DLD1 (cell line): ENCODE measurements around the gene SORD.
"Not testable (repeated sequence)": the region's sequence is repeated elsewhere in the genome, so short reads cannot be mapped to it uniquely, and the experiment has no call there.

Experiments used
- in situ Hi-C: cut with HindIII; loops from 2 replicates; pipeline ENCODE4 v1.10.0; 2017; ENCODE audit warnings: low sequenced_read_pairs

Gene SORD

DNA sequence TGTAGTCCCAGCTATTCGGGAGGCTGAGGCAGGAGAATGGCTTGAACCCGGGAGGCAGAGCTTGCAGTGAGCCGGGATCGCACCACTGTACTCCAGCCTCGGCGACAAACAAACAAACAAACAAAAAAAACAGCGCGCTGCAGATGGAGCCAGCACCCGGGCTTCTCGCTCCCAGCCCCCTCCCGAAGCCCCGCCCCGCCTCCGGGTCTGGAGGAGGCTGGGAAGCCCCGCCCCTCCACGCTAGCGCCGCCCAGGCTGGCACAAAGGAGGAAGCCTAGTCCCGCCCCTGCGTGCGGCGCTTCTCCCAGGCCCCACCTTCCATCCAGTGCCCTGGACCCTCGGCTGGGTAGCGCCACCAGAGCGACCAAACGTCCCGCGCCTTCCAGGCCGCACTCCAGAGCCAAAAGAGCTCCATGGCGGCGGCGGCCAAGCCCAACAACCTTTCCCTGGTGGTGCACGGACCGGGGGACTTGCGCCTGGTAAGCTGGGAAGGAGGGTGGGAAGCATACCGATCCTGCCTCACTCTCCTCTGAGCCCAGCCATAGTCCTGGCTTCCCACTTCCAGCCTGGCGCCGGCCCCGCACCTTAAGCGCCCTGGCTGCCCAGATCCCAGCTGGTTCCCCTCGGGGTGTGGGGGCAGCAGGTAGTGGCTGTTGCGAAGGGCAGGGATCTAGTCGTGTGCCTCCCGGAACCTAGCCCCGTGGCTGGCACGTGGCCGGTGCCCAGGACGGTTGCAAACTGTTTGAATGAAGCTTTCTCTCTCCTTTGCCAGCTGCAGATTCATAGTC lies at the start of gene SORD:
Gene SORD (plus strand): TSS at position 325 of the 788 bp plus-strand sequence. CDS start 89 bp downstream, at position 414.
- in situ Hi-C loops = no loop called here

DNA sequence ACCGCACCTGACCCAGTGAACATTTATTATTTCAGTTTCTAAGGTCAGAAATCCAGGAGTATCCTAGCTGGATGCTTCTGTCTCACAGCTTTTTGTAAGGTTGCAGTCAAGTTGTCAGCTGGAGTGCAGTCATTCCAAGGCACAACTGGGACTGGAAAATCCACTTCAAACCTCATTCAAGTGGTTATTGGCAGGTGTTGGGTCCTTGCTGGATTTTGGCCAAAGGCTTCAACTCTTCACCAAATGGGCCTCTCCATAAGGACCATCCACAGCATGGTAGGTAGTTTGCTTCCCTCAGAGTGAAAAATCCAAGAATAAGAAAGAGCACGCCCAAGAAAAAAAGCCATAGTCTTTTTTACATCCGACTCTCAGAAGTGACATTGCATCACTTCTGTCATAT lies 46.8 kb upstream of the SORD start:
- in situ Hi-C loops = not testable (repeated sequence)

DNA sequence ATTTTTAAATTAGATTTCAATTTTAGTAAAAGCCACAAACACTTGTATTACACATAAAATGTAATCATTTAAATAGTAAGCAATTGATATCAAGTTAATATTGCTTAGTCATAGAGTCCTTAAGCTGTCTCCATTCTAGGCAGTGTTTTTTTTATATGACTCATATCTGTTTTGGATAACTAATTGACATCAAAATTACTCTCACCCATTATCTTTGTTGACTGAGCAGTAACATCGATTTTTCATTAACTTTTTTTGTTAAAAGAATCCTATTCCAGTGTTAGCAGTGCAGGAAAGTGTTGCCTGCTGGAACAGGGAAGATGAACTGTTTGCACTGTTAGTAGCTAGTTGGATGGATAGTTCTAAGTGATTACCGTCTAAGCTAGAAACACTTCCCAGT lies 45.2 kb upstream of the SORD start:
- in situ Hi-C loops = not testable (repeated sequence)

DNA sequence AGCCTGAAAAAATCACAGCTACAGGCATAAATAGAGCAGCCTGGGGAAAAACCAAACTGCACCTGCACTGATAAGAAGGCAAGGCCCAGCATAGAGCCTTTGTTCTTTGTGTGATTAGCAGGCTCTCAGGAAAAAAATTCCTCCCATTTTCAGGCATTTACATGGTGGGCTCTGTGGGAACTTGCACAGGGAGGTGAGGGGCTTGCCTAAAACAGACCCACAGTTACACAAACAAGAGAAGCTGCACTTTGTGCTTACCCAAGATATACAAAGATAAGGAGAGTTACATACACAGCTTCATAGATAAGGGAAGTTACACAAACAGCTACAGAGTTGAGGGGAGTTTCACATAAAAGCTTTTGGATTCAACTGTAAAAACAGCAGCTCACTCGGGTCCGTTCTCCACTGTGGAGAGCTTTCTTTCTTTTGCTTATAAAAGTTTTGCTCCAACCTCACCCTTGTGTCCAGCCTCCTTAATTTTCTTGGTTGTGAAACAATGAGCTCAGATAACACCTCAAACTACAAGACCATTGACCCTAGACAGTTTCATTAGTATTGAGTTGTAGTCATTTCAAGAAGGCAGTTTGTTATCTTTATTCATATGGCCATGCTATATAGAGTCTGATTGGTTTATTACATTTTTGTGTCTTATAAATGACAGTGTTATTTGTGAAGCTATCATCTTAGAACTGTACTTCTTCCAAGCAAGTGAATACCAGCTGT lies 43.2 kb upstream of the SORD start:
- in situ Hi-C loops = not testable (repeated sequence)

DNA sequence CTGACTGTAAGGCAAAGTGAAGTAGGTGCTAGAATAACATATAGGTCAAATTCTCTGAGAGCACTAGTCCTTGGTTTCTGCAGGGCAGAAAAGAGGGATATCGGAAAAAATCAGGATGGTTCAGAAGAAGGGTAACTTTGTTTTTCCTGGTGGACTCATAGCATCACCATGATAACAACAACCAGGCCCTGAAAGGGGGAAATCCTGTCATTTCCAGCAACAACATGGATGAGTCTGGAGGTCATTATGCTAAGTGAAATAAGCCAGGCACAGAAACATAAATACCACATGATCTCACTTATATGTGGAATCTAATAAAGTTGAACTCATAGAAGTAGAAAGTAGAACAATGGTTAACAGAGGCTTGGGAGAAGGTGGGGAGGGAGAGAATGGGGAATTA lies 38.9 kb upstream of the SORD start:
- in situ Hi-C loops = not testable (repeated sequence)

DNA sequence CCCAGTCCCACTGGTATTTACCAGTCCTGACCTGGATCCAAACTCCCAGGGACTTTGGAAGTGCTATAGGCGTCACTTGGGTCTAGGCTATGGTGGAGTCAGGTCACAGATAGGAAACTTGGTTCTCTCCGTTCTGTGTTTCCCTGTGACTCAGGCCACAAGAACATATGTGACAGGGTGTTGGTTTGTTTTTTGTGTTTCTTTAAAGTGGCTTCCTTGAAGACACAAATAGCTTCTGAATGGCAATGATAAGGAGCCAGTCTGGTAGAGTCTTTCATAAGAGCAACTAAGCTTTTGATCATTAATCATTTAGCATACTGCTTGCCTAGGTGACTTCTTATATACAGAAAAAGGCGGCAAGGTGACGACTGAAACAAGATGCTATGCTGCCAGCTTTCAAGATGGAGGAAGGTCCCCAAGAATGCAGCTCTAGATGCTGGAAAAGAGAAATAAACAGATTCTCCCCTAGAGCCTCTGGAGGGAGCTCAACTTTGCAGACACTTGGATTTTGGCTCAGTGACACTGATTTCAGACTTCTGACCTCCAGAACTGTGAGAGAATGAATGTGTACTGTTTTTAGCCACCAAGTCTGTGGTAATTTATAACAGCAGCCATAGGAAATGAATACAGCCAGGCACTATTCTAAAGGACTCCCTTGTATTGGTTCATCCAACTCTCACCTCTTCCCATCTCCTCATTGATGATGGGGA lies 36.5 kb upstream of the SORD start:
- in situ Hi-C loops = not testable (repeated sequence)

DNA sequence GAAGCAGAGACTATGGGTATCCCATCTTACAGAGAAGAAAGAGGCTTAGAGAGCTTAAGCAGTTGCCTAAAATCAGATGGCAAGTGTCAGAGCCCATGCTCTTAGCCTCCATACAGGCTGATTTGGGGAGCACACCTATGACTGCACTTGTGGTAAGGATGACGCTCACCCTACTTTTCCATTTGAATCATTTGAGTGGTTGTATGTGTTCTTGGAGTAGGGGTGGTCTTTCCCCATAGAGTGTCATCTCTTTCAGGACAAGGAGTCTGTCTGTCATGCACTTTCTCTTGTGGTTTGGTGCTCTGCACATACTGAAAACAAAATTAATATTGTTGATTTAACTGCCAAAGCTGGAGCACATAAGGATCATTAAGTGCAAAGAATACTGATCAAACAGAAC lies 35.3 kb upstream of the SORD start:
- in situ Hi-C loops = not testable (repeated sequence)

DNA sequence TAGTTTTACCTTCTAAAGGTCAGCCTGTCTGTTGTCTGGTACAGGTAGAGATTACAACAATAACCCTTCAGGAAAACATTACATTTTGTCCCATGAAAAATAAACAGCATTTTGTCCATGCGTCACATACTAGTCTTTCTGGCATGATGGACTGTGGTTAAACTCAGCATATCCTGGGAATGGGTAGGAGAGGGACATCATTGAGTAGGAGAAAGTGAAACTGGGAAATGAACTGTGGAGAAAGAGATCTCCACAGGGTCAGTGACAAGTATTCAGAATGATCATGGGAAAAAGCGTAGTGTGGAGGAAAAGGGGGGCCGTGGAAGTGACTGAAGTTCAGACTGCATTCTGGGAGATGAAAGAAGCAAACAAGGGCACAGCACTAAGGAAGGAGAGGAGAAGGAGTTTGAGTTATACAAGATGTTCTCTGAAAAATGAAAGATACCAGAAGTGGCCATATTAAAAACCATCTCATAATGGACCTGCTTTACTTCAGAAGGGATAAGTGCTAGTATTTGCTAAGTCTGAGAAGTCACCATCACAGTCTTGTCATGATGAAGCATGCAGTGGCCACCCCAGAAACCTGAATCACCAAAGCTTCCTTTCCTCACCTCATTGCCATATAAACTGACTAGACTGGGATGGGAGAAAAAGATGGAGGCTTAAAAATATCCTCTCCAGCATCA lies 34.7 kb upstream of the SORD start:
- in situ Hi-C loops = not testable (repeated sequence)

DNA sequence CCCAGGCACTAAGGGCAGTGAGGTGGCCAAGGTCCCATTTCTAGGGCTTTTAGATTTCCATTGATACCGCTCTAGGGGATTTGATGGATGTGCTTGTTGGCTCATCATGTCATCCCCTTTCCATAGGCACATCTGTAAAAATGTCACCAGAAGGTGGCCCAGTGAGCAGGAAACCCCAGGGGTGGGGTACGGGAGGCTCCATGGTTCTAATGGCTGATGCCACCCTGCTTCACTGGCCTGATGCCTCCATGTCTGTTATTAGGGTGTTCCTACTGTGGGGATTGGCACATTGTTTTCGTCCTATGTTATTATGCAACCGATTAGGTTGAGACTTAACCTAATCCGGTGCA lies 34.1 kb upstream of the SORD start:
- in situ Hi-C loops = not testable (repeated sequence)

DNA sequence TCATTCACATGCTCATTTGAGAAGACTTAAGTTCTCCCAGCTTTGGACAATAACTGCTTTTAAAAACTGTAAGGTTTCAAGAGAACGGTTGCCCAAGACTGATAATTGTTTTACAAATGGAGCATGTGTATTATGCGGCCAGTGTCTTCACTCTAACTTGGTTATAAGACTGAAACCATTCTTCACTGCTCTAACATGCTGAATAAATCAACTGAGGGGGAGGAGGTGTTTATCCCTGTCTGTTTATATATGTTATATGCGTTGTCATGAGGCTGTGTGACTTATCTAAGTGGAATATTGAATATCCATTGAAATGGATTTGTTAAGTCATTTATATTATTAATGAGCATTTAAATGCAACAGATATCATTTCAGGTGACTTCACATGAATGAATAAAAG lies 25.4 kb upstream of the SORD start:
- in situ Hi-C loops = not testable (repeated sequence)

DNA sequence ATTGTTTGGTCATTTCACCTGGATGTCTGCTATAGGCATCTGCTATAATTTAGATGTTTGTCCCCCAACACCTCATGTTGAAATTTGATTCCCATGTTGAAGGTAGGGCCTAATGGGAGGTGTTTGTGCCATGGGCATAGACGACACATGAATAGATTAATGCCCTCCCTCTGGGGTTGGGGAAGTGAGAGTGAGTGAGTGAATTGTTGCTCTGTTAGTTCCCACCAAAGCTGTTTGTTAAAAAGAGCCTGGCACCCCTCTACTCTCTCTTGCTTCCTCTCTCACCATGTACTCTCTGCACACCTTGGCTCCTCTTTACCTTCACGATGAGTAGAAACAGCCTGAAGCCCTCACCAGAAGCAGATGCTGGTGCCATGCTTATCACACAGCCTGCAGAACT lies 23.9 kb upstream of the SORD start:
- in situ Hi-C loops = no loop called here

DNA sequence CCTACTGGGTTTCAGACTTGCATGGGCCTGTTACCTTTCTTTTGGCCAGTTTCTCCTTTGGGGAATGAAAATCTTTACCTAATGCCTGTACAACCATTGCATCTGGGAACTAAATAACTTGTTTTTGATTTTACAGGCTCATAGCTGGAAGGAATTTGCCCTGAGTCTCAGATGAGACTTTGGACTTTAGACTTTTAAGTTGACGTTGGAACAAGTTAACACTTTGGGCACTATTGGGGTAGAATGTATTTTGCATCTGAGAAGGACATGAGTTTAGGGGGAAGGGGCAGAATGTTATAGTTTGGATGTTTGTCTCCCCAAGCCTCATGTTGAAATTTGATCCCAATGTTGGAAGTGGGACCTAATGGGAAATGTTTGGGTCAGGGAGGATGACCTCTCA lies 21.8 kb upstream of the SORD start:
- in situ Hi-C loops = not testable (repeated sequence)

DNA sequence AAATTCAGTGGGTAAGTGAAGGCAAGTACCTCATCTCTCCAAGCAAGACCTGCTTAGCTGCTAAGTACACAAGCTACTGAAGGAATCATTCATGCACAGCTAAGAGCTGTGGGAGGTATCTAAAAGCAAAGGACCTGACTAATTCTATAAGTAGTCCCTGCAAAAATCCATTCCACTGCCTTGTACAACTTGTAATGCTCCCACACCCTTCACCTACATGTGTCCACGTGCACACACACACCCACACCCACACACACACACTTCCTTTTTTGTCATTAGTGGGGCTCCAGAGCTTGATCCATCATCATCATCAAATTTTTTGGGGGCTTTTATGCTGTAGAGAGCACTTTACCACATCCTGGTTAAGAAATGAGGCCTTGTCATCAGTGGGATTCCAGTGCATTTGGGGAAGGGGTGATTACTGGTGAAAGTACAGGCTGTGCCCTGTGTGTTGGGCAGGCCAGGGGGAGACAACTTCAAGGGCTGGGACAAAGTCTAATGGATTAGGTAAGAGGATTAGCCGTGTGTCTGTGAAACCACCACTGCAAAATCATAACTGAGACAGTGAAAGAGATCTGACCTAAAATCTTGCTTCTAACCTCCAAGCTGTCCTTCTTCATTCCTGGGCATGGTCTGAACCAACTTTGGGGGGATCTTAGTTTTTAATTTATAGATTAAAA lies 19.1 kb upstream of the SORD start:
- in situ Hi-C loops = not testable (repeated sequence)

DNA sequence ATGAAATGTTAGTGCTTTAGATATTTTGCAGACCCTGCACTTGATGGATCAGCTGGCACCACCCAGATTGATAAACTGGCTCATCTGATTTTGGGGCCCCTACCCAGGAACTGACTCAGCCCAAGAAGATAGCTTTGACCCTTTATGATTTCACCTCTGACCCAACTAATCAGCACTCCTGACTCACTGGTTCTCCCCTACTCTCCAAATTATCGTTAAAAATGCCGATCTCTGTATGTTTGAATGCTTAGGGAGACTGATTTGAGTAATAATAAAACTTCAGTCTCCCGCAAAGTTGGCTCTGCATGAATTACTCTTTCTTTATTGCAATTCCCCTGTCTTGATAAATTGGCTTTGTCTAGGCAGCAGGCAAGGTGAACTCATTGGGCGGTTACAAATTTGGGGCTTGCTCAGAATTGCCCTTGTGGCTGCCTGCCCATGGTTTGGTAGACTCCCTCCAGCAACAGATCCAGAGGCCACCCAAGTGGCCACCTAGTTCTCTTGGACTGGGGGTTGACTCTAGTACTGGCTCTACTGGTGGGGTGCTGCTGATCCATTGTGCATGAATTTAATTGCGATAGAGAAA lies 18.3 kb upstream of the SORD start:
- in situ Hi-C loops = not testable (repeated sequence)

DNA sequence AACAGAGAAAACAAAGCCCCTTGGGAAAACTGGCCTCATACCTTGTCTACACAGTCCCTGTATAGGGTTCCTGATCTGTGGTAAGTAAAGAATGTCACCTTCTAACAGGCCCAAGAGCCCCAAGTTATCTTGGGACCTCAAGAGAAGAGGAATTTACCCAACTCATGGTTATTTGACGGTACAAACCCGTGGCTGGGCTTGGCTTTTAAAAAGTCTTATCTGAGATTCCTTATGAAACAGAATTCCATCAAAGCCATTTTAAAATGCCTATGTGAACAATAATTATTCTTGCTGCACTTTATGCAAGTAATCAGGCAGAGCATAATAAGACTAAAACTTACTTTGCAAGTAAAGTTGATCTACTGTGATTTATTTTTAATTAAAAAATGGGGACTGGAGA lies 13.9 kb upstream of the SORD start:
- in situ Hi-C loops = no loop called here

DNA sequence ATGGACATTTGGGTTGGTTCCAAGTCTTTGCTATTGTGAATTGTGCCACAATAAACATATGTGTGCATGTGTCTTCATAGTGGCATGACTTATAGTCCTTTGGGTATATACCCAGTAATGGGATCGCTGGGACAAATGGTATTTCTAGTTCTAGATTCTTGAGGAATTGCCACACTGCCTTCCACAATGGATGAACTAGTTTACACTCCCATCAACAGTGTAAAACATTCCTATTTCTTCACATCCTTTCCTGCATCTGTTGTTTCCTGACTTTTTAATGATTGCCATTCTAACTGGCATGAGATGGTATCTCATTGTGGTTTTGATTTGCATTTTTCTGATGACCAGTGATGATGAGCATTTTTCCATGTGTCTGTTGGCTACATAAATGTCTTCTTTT lies 7.9 kb upstream of the SORD start:
- in situ Hi-C loops = not testable (repeated sequence)

DNA sequence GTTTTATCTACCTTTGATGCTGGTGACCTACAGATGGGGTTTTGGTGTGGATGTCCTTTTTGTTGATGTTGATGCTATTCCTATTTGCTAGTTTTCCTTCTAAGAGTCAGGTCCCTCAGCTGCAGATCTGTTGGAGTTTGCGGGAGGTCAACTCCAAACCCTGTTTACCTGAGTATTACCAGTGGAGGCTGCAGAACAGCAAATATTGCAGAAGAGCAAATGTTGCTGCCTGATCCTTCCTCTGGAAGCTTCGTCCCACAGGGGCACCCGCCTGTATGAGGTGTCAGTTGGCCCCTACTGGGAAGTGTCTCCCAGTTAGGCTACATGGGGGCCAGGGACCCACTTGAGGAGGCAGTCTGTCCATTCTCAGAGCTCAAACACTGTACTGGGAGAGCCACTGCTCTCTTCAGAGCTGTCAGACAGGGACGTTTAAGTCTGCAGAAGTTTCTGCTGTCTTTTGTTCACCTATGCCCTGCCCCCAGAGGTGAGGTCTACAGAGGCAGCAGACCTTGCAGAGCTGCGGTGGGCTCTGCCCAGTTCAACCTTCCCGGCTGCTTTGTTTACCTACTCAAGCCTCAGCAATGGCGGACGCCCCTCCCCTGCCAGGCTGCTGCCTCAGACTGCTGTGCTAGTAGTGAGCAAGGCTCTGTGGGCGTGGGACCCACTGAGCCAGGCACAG lies 2.6 kb upstream of the SORD start:
- in situ Hi-C loops = not testable (repeated sequence)

DNA sequence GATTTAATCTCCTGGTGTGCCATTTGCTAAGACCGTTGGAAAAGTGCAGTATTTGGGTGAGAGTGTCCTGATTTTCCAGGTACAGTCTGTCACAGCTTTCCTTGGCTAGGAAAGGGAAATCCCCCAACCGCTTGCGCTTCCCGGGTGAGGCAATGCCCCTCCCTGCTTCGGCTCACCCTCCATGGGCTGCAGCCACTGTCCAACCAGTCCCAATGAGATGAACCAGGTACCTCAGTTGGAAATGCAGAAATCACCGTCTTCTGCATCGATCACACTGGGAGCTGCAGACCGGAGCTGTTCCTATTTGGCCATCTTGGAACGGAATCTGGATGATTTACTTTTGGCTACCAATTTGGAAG lies 2.1 kb upstream of the SORD start:
- in situ Hi-C loops = not testable (repeated sequence)

DNA sequence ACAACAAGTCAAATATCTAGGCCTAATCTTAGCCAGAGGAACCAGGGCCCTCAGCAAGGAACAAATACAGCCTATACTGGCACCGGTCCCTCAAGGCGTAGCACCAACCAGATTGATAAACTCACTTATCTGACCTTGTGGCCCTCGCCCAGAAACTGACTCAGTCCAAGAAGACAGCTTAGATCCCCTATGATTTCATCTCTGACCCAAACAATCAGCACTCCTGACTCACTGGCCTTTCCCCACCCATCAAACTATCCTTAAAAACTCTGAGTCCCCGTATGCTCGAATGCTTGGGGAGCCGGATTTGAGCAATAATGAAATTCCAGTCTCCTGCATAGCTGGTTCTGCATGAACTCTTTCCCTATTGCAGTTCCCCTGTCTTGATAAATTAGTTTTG lies 1.6 kb upstream of the SORD start:
- in situ Hi-C loops = no loop called here
